ENCODE results near the gene NFIX. TPM values are rescaled to one million over a fixed set of nuclear protein-coding genes. Genes with fewer than 3 reads are reported as not detected.

Gene NFIX
- total RNA-seq, 4 donors from 2014 or later = 25.4 to 53.1 (median 29.3) TPM

- no peak for DNase-seq
- H3K4me1 ChIP-seq = peaks cover 5 to 21% (median 18%) of the 10 kb centered on the region in 4 donors
- WGBS, 2 donors (ENCODE audit: low coverage in 1 of 2) = 63 to 83% methylated on average over 1 to 3 of the region's 3 CpGs
- intact Hi-C loops (cut with DNase I; ENCODE audit: low total_unique reads) (no loop called here), in situ Hi-C loops (cut with MboI; ENCODE audit: low pct_ligation_motif_present in 1 of 4, low pct_unique_long_range_greater_than_20kb in 1 of 4, low sequenced_read_pairs in 3 of 4) (loop anchor here (10.0 to 25.0 kb wide), 3 partner anchors 51 to 103 kb away; no protein-coding TSS in a partner anchor)
- H3K4me3 ChIP-seq = no peak overlapping the region
- H3K36me3 ChIP-seq = no peaks in the 10 kb centered on the region
- TF ChIP-seq POLR2A (IDR thresholded peaks at IDR 0.05) (no peak), CTCF (IDR thresholded peaks at IDR 0.05) (no peak), POLR2AphosphoS5 (IDR thresholded peaks at IDR 0.05) (no peak), EP300 (IDR thresholded peaks at IDR 0.05; ENCODE audit: low read depth) (no peak)
- H3K27me3 ChIP-seq = no peaks in the 10 kb centered on the region
- H3K27ac ChIP-seq = peak overlapping the region in 3 of 4 donors; percentile 37 to 72 (median 67)
- no peaks in the 10 kb centered on the region for H3K9me3 ChIP-seq
These were observed 11.1 kb upstream of the NFIX start for GRCh38 chr19:12984143-12984627.

DNA sequence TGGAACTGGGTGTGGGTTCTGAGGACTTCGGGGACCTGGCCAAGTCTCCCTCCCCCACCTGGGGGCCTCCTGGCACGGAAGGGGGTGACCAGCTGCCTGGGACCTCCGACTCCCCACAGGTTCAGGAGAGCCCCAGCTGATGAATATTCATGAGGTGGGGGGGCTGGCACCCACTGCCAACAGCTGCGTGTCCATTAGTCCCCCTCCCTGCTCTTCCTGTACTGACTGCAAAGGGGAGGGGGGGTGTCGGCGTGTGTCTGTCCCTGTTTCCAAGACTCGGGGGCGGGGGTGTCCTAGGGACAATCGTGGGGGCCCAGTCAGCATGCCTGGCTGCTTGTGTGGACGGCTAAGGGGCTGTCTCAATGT lies 10.6 kb upstream of the NFIX start:
- DNase-seq = no peak
- TF ChIP-seq POLR2A (IDR thresholded peaks at IDR 0.05) = no peak
- no peak for TF ChIP-seq EP300 (IDR thresholded peaks at IDR 0.05; ENCODE audit: low read depth)
- TF ChIP-seq POLR2AphosphoS5 (IDR thresholded peaks at IDR 0.05) = no peak
- no peak for TF ChIP-seq CTCF (IDR thresholded peaks at IDR 0.05)
- H3K9me3 ChIP-seq = no peaks in the 10 kb centered on the region
- WGBS, 2 donors (ENCODE audit: low coverage in 1 of 2) = 19% methylated on average over 8 of the region's 10 CpGs; no CpG with 5 or more reads in 1 of the 2 donors
- no peaks in the 10 kb centered on the region for H3K27me3 ChIP-seq
- H3K27ac ChIP-seq = peak overlapping the region; percentile 37 to 72 (median 67)
- H3K4me3 ChIP-seq = no peak overlapping the region
- intact Hi-C loops (cut with DNase I; ENCODE audit: low total_unique reads) (no loop called here), in situ Hi-C loops (cut with MboI; ENCODE audit: low pct_ligation_motif_present in 1 of 4, low pct_unique_long_range_greater_than_20kb in 1 of 4, low sequenced_read_pairs in 3 of 4) (loop anchor here (10.0 to 25.0 kb wide), 3 partner anchors 50 to 103 kb away; no protein-coding TSS in a partner anchor)
- no peaks in the 10 kb centered on the region for H3K36me3 ChIP-seq
- peaks cover 5 to 21% (median 18%) of the 10 kb centered on the region in 4 donors for H3K4me1 ChIP-seq

DNA sequence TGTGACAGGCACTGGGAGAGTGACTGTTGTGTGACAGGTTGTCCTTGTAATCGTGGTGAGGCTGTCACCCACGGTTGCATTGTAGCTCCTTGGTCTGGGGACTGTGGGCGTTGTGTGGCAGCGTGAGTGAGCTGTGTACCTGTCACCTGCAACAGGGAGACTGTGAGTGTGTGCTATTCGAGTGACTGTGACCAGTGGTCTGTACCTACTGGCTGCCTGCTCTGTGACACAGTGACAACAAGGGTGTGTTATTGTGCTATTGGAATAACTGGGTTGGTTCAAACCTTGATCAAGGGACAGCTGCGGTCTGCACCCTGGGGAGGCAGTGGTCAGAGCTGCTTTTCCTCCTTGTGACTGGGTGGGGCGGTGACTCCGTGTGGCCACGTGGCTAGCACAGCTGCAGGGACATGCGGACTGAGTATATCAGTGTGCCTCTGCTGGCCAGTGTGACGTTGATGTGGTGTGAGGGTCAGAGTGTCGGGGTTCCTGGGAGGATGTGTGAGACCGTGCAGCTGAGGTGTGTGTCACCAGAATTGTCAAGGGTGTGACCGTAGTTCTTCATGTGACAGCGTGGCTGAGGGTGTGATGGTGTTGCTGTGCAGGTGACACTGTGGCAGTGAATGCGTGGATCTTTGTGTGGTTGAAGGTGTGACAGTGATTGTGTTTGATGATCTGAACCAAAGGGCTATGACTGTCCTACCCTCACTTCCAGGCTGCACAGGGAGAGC lies 10.1 kb upstream of the NFIX start:
- H3K27me3 ChIP-seq = no peaks in the 10 kb centered on the region
- TF ChIP-seq POLR2A (IDR thresholded peaks at IDR 0.05) = peak; percentile 84
- TF ChIP-seq POLR2AphosphoS5 (IDR thresholded peaks at IDR 0.05) = peak; percentile 62 to 83 (median 71)
- no peak for TF ChIP-seq EP300 (IDR thresholded peaks at IDR 0.05; ENCODE audit: low read depth)
- peak in 1 of 5 experiments; percentile 35 for TF ChIP-seq CTCF (IDR thresholded peaks at IDR 0.05)
- in situ Hi-C loops (cut with MboI; ENCODE audit: low pct_ligation_motif_present in 1 of 4, low pct_unique_long_range_greater_than_20kb in 1 of 4, low sequenced_read_pairs in 3 of 4) (loop anchor here (10.0 to 25.0 kb wide), 3 partner anchors 50 to 102 kb away; no protein-coding TSS in a partner anchor), intact Hi-C loops (cut with DNase I; ENCODE audit: low total_unique reads) (no loop called here)
- 23% methylated on average over 16 of the region's 16 CpGs; no CpG with 5 or more reads in 1 of the 2 donors for WGBS, 2 donors (ENCODE audit: low coverage in 1 of 2)
- no peak overlapping the region for H3K4me3 ChIP-seq
- peaks cover 5 to 21% (median 18%) of the 10 kb centered on the region in 4 donors for H3K4me1 ChIP-seq
- peak; percentile 88 for DNase-seq
- no peaks in the 10 kb centered on the region for H3K9me3 ChIP-seq
- peak overlapping the region; percentile 37 to 72 (median 67) for H3K27ac ChIP-seq
- no peaks in the 10 kb centered on the region for H3K36me3 ChIP-seq

DNA sequence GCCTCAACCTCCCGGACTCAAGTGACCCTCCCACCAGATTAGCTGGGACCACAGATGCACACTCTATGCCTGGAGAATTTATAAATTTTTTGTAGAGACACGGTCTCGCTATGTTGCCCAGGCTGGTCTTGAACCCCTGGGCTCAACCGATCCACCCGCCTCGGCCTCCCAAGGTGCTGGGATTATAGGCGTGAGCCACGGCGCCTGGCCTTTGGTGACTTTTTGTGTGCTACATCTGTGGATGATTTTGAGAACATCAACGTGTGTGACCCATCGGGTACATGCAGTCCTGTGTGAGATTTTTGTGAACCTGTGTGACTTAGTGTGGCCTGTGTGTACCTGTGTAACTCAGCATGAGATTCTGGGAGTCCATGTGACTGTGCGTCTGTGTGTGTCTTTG lies 8.5 kb upstream of the NFIX start:
- 89% methylated on average over 12 of the region's 12 CpGs; no CpG with 5 or more reads in 1 of the 2 donors for WGBS, 2 donors (ENCODE audit: low coverage in 1 of 2)
- Histone ChIP-seq H3K4me3 (no peak overlapping the region), H3K4me1 (peaks cover 5 to 21% (median 18%) of the 10 kb centered on the region in 4 donors), H3K9me3 (no peaks in the 10 kb centered on the region), H3K27ac (no peak overlapping the region), H3K36me3 (no peaks in the 10 kb centered on the region), H3K27me3 (no peaks in the 10 kb centered on the region)
- no peak for TF ChIP-seq POLR2A (IDR thresholded peaks at IDR 0.05)
- no peak for TF ChIP-seq CTCF (IDR thresholded peaks at IDR 0.05)
- no peak for TF ChIP-seq EP300 (IDR thresholded peaks at IDR 0.05; ENCODE audit: low read depth)
- no peak for TF ChIP-seq POLR2AphosphoS5 (IDR thresholded peaks at IDR 0.05)
- DNase-seq = no peak
- intact Hi-C loops (cut with DNase I; ENCODE audit: low total_unique reads) (no loop called here), in situ Hi-C loops (cut with MboI; ENCODE audit: low pct_ligation_motif_present in 1 of 4, low pct_unique_long_range_greater_than_20kb in 1 of 4, low sequenced_read_pairs in 3 of 4) (loop anchor here (10.0 to 25.0 kb wide), 3 partner anchors 48 to 101 kb away; no protein-coding TSS in a partner anchor)
